ENCODE measurements around the gene TMEM17.
A peak's percentile ranks its signal among the peaks of the same experiment; 100 is the strongest.

The TMEM17 gene

GRCh38 chr2:62471404-62471803 is 34.6 kb downstream of the TMEM17 start:
- no peak for DNase-seq

GRCh38 chr2:62469548-62469947 is 36.4 kb downstream of the TMEM17 start:
- DNase-seq: no peak

- no peak for DNase-seq
These were observed 36.9 kb downstream of the TMEM17 start for GRCh38 chr2:62469114-62469513.

DNA sequence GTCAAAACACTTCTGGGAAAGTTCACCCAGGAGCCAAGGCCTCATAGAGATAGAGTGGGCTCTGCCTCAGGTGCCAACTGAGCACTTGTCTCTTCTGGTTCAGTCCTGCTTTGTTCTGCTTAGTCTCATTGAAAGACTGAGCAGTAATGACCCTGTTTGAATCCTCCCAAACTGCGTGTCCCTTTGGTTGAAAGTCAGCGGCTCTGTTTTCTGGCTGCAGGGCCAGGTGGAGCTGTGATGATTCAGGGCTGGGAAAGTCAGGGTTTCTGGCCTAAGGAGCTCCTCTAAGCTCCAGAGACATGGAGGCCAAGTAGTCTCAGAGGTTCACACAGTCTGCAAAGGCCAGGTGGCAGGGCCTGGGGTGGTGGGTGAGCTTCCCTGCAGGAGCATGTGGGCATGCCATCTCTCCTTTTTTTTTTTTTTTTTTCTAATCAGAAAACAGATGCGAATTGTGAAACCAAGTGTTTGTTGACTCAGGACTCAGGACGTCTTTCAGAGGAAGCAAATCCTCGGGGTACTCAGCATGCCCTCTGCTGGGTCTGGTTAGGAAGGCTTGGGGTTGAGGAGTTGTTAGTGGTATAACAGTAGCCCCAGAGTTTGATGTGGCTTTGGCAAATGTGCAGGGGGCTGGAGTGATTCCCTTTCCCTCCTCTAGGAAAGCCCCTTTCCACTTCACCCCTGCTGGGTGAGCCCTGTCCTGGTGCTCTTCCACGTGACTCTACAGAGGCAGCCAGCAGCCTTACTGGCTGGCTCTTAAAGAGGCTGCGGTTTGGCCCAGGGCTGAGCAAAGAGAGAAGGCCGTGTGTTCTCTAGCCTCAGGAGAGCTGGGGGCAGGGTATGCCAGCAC is 38.3 kb downstream of the TMEM17 start:
- DNase-seq: no peak

- DNase-seq: no peak
These were observed 38.9 kb downstream of the TMEM17 start for GRCh38 chr2:62467100-62467474.

- no peak for DNase-seq
These were observed 39.5 kb downstream of the TMEM17 start for GRCh38 chr2:62466503-62466854.

DNA sequence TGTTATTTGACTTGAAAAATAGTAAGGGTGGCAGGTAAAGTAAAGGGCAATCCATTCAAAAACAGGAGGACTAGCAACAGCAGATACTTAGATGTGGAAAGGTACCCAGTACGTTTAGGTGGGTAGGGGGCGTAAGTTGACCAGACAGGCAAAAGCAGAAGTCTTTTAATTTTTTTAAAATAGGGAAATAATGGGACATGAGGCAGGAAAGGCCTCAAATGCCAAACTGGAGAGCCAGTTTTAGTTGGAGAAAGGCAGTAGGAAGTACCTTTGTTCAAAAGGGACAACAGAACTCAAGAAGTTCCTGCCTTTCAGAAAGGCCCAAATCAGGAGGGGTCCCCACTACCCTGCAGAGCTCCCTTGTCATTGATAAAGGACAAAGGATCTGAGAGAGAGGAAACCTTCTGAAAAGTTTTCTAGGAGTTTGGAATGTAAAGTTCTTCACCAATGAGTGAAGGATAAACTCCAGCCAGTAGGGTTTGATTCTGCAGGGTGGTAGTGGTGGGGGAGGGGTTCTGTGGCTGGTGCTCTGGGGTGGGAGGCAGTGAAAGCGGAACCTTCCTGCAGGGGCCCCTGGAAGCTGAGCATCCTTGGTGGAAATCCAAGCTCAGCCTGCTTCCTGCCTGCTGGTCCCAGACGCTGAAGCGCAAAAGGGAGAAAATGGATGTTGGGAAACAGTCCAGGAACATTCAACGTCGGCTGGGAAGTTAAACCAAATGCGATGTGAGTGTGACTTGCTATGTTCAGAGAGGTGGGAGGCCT is 40.1 kb downstream of the TMEM17 start:
- no peak for DNase-seq

- no peak for DNase-seq
These were observed 40.8 kb downstream of the TMEM17 start for GRCh38 chr2:62465039-62465740.

DNA sequence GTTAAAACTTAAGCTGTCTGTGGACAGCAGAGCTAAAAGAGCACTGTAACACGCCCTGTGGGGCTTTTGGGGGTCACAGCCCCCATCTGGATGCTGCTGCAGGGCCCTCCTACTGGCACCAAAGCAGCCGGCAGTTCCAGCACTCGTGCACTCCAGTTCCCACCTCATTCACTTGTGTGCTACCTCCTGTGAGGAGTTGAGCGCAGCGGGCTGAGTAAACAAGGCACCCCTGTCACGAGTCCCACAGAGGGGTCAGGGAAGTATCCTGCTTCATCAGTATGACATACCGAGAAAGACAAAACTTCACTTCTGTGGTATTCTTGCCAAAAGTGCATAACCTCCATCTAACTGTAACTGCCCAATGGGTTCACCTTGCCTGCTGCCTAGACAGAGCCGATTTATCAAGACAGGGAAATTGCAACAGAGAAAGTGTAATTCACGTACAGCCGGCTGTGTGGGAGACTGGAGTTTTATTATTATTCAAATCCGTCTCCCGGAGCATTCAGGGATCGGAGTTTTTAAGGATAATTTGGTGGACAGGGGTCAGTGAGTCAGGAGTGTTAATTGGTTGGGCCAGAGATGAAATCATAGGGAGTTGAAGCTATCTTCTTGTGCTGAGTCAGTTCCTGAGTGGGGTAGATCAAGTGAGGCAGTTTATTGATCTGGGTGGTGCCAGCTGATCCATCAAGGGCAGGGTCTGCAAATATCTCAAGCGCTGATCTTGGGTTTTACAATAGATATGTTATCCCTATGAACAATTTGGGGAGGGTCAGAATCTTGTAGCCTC is 41.6 kb downstream of the TMEM17 start:
- DNase-seq: no peak

DNA sequence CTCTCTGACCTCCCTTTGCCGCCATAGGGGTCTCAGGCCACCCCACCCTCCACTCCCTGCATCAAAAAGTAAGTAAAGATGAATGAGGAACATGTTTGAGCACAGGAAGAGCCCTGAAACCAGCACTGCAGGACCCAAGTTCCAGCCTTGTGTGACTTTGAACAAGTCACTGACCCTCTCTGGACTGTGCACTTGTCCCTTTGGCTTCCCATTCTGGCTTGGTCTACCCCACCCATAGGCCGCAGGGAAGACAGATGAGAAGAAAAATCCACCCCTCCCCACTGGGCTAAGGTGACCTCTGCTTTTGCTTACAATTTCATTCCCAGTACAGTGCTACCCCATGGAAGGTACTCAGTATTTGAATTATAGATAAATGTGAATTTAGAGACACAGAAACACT is 43.8 kb downstream of the TMEM17 start:
- no peak for DNase-seq

- DNase-seq: no peak
These were observed 44.3 kb downstream of the TMEM17 start for GRCh38 chr2:62461707-62462106.

DNA sequence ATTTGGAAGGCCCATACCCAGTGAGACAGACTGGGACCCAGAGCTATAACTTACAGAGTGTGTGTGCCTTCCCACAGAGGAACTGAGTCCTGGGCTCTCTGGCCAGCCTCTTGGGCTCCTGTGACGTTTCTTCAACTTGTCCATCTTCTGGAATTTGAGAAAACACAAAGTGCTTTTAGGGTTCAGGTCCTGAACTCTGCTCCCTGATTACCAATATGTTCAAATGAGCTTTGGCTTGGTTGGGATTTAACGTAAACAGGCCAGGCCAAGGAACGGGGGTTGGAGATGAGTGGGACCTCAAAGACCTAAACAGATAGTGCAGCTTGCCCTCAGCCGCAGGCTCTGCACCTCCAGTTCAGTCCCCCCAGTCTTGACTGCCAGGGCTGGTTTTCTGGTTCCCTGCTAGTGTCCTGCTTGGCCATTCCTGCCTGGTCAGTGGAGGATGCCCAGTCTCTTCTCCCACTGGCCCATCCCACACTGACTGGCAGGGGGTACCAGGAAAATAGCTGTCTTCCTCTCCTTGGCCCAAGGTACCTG is 44.9 kb downstream of the TMEM17 start:
- no peak for DNase-seq

DNA sequence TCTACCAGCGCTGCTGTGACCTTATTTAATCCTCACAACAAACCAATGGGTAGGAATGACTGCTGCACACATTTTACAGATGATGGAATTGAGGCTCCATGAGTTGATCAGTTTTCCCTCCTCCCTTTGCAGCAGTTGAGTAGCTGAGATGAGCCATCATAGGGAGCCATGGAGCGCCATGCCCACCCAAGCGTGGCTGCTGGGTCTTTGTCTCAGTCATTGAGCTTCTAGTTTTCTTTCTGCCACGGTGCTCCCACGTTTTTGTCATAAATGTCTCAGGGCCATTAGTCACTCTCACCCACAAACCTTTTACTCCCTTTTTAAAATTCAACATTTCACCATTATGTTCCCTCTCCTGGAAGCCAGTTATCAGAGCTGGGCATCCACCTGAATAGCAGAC is 45.8 kb downstream of the TMEM17 start:
- no peak for DNase-seq

DNA sequence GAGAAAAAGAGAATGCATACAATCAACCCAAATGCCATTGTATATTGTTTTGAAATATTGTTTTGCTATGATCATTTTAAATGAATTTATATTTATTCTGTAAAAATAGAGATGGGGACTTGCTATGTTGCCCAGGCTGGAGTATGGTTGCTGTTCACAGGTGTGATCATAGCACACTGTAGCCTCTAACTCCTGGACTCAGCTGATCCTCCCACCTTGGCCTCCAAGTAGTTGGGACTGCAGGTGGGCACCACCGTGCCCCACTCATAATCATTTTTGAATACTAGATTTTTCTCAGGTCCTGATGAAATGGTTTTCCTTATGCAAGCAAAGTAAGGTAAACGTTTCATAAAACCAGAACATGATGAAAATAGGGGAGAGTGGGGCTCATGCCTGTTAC is 46.3 kb downstream of the TMEM17 start:
- DNase-seq: no peak

DNA sequence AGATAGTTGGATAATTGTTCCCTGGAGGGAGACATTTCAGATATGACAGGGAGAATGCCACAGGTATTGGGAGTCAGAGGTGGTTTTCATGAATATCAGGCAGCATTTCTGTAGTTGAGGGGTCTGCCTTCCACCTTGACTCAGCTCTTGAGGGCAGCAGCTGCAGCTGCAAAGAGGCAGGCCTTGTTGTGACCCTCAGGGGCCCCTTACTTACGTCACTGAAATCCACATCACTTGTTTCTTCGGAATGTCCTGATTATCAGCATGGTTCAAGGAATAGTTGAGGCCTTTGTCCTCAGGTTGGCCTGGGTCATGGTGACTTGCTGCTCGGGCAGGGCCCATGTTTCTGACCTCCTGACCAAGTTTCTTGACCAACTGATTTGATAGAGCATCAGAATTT is 46.9 kb downstream of the TMEM17 start:
- DNase-seq: no peak

DNA sequence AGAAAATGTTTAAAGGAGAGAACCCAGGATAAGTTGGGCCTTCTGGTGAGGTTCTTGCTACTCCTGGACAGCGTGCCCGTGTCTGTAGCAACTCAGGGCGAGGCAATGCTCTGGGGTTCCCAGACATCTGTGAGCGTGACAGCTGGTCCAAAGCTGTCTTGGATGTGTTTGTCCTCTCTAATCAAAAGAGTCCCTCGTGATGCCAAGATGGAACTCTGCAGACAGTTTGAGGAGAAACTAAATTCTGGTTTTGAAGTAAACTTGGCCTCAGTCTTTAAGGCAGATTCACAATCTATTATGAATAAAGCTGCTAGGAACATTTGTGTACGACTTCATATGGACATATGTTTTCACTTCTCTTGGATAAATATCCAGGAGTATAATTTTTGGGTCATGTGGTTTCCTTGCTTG is 47.3 kb downstream of the TMEM17 start:
- DNase-seq: no peak

GRCh38 chr2:62458206-62458641 is 47.8 kb downstream of the TMEM17 start:
- no peak for DNase-seq

- DNase-seq: no peak
These were observed 48.4 kb downstream of the TMEM17 start for GRCh38 chr2:62457556-62457955.

GRCh38 chr2:62456721-62457539 is 49.1 kb downstream of the TMEM17 start:
- peak; percentile 77 for DNase-seq

- DNase-seq: no peak
These were observed 49.9 kb downstream of the TMEM17 start for GRCh38 chr2:62455957-62456692.

GRCh38 chr2:62453955-62454354 is 52.0 kb downstream of the TMEM17 start:
- no peak for DNase-seq
